Ascending aorta (tissue), 2 donors: Measurements from ENCODE around the gene ITM2C. TPM values are rescaled to one million over a fixed set of nuclear protein-coding genes. Genes with fewer than 3 reads are reported as not detected.

ENCODE experiments used
- DNase-seq, 2 donors: peaks; one replicate each; pipeline ENCODE4 v3.0.0-alpha.2; 2019; ENCODE audit warnings: low spot score in 2 of 2
- H3K27ac ChIP-seq, 2 donors: fragments of 200-600 bp; sonication (generic); one replicate each; pipeline ENCODE4 v1.5.1; 2016 to 2017; ENCODE audit warnings: mild to moderate bottlenecking in 1 of 2
- H3K27me3 ChIP-seq: fragments of 200-600 bp; sonication (generic); one replicate; pipeline ENCODE4 v1.5.1; 2017
- H3K36me3 ChIP-seq, 2 donors: fragments of 200-600 bp; sonication (generic); one replicate each; pipeline ENCODE4 v1.5.1; 2016
- H3K4me1 ChIP-seq, 2 donors: fragments of 200-600 bp; sonication (generic); one replicate each; pipeline ENCODE4 v1.5.1; 2016 to 2017; ENCODE audit warnings: mild to moderate bottlenecking in 1 of 2
- H3K4me3 ChIP-seq, 2 donors: fragments of 200-600 bp; sonication (generic); one replicate each; pipeline ENCODE4 v1.5.1; 2016 to 2017; ENCODE audit warnings: mild to moderate bottlenecking in 1 of 2
- H3K9me3 ChIP-seq, 2 donors: fragments of 200-600 bp; sonication (generic); one replicate each; pipeline ENCODE4 v1.5.1; 2016
- intact Hi-C: fragments of 100-400 bp; cut with DNase I; formaldehyde crosslinking; loops from one replicate; pipeline ENCODE4 v1.15.1; 2023
- total RNA-seq: library from RNA; depleted of rRNA; stranded (reverse); fragments of >200 nt; gene quantifications from one replicate; pipeline ENCODE4 v1.1.0, GENCODE V29; 2016
- TF ChIP-seq, protein P1 (sequence below), 3 experiments: fragments of 200-600 bp in 2 of 3; fragments of 450-650 bp in 1 of 3; sonication (generic) in 2 of 3; IDR thresholded peaks; one replicate each; pipeline ENCODE4 v1.5.1; 2016 to 2019; ENCODE audit warnings: antibody characterized with exemption in 3 of 3, mild to moderate bottlenecking in 1 of 3, moderate library complexity in 1 of 3

The ITM2C gene
- total RNA-seq, 1 donor from 2014 or later: 84.9 TPM

DNA sequence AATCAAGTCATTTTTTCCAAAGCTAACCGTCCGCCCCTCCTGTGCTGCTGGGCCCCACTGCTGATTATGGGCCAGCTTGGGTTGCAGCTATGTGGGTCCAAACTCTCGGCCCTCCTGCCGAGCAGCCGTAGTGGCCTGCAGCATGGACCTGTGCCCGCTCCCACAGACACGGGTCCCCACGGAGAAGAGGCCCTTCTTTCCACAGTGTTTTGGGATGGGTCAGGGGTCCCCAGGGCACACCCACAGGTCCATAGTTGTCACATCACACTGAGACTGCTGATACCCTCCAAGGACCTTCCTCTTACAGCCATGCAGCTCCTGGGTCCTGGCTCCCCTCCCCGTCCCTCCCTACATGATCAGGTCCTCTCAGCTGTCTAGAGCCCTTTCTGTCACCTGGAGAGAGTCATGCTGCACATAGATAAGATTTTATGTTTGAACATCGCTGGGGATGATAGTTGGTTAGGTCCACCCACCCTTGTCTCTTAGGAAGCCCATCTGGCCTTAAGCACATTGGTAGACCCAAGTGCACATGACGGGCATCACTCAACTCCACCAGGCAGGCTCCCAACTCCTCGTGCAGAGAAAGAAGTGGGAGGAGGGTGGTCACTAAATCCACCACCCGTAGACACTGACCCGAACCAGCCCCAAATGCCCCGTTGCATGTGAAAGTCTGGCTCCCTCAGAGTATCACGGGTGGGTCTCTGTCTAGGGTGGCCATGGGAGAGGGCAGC is 42.8 kb downstream of the ITM2C start:
- DNase-seq: peak in 1 of 2 donors; percentile 37
- Histone ChIP-seq H3K9me3 (no peaks in the 10 kb centered on the region), H3K4me3 (no peak overlapping the region), H3K4me1 (no peaks in the 10 kb centered on the region), H3K27ac (no peak overlapping the region), H3K36me3 (no peaks in the 10 kb centered on the region), H3K27me3 (no peaks in the 10 kb centered on the region)
- TF ChIP-seq, protein P1, sequence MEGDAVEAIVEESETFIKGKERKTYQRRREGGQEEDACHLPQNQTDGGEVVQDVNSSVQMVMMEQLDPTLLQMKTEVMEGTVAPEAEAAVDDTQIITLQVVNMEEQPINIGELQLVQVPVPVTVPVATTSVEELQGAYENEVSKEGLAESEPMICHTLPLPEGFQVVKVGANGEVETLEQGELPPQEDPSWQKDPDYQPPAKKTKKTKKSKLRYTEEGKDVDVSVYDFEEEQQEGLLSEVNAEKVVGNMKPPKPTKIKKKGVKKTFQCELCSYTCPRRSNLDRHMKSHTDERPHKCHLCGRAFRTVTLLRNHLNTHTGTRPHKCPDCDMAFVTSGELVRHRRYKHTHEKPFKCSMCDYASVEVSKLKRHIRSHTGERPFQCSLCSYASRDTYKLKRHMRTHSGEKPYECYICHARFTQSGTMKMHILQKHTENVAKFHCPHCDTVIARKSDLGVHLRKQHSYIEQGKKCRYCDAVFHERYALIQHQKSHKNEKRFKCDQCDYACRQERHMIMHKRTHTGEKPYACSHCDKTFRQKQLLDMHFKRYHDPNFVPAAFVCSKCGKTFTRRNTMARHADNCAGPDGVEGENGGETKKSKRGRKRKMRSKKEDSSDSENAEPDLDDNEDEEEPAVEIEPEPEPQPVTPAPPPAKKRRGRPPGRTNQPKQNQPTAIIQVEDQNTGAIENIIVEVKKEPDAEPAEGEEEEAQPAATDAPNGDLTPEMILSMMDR (IDR thresholded peaks at IDR 0.05): no peak
- intact Hi-C loops: no loop called here

DNA sequence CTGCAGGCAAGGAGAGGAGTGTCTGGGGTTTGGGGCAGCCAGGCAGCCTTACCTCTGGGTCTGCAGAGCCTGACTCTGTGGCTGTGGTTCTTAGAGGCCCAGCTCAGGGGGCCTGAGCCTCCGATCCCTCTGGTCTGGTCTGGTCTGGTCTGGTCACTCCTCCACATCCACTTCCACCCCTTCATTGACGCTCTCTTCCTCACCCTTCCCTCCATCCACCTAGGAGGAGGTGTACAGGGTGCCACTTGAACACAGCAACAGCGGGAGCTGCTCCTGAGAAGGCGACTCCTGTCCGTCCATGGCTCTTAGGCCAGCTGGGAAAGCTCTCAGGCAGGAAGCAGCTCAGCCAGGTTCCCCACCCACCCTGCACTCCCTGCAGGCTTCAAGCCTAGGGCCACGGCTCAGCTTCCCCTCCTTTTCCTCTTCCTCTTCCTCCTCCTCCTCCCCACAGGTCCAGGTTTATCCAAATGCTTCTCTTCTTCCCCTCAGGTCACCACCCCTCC is 43.4 kb downstream of the ITM2C start:
- H3K4me1 ChIP-seq: no peaks in the 10 kb centered on the region

DNA sequence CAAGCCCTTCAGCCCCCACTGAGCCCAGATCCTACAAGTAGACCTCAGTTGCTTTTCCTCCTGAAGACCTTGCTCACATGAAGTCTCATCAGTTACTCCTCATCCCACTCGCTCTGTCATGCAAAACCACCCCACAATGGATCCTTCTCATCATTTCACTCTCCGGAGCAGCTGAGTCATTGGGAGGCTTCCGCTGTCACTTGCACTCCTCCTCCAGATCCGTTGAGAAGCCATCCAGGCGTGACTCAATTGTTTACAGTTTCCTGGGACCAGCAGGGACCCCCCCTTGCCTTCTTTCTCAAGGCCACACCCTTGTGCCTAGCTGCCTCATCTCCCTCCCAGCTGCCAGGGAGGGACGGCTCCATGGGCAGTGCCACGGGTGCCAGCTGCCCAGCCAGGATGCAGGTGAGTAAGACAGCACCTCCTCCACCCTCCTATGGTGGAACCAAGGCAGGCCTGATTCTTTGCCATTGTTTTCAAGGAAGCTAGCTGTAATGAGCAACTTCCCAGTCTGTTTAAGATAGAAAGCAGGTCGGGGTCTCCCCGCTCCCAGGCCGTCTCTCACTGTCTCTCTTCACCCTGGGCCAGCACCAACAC is 44.0 kb downstream of the ITM2C start:
- peak in 1 of 2 donors; percentile 35 for DNase-seq
- Histone ChIP-seq H3K9me3 (no peaks in the 10 kb centered on the region), H3K4me1 (no peaks in the 10 kb centered on the region), H3K4me3 (no peak overlapping the region), H3K36me3 (no peaks in the 10 kb centered on the region), H3K27ac (no peak overlapping the region), H3K27me3 (no peaks in the 10 kb centered on the region)
- intact Hi-C loops: no loop called here
- TF ChIP-seq, protein P1 (IDR thresholded peaks at IDR 0.05): no peak

More for the DNA sequence above, 43.4 kb downstream of the ITM2C start:
- H3K27me3 ChIP-seq: no peaks in the 10 kb centered on the region
- peak in 1 of 2 donors; percentile 49 for DNase-seq
- intact Hi-C loops: no loop called here
- no peaks in the 10 kb centered on the region for H3K36me3 ChIP-seq
- TF ChIP-seq, protein P1 (IDR thresholded peaks at IDR 0.05): no peak
- H3K27ac ChIP-seq: no peak overlapping the region
- no peaks in the 10 kb centered on the region for H3K9me3 ChIP-seq
- H3K4me3 ChIP-seq: no peak overlapping the region

DNA sequence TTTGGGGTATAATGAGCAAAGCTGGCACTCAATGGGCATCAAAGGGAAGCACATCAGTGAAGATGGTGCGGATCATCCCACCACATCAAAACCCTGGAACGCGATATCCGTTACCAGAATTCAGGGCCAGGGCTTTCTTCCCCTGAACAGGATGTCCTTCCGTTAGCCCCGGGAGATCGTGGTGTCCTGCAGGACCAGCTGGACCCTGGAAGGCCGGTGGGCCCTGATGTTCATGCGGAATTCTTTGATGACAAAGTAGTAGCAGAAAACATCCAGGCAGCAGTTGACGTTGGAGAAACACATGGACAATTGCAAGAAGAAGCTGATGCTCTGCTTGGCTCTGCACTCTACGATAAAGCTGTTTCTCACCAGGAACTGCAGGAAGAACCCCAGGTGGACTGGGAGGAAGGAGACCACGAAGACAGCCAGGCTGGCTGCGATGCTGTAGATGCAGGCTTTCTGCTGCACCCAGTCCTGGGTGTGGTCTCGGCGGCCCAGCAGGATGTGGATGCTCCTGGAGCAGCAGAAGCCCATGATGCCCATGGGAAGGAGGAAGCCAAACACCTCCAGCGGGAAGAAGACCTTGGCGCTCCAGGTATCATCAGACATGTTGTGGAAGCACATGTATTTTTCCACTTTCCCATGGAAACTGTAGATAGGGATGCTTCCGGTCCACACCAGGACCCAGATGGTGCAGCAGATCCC is 45.3 kb downstream of the ITM2C start:
- intact Hi-C loops: loop anchor here (5.0 kb wide), 1 partner anchor 63 kb away; no protein-coding TSS in a partner anchor
- H3K27me3 ChIP-seq: no peaks in the 10 kb centered on the region
- no peak overlapping the region for H3K27ac ChIP-seq
- no peaks in the 10 kb centered on the region for H3K9me3 ChIP-seq
- no peaks in the 10 kb centered on the region for H3K36me3 ChIP-seq
- H3K4me3 ChIP-seq: no peak overlapping the region
- no peaks in the 10 kb centered on the region for H3K4me1 ChIP-seq
- DNase-seq: peak in 1 of 2 donors; percentile 27
- TF ChIP-seq, protein P1 (IDR thresholded peaks at IDR 0.05): no peak

DNA sequence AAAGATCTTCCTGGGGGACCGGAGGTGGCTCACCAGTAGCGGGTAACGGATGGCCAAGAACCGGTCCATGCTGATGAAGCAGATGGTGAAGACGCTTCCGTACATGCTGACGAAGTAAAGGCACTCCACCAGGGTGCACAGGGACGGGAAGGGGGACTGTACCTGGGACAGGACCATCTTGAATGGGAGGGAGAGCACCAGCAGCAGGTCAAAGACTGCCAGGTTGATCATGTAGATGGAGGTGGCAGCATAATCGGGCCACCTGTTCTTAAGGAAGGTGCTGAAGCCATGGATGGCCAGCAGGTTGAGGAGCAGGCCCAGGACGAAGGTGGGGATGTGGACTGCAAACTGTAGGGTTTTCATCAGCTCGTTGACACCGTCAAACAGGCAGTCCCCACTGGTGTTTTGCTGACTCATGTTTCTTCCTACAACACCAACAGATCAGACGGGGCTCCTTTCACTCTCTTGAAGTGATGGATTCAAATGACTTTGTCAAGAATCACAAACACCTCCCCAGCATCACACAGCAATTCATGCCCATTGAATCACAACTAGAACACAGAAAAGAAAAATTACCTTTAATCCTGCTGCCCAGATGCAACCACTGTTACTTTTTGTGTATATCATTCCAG is 45.9 kb downstream of the ITM2C start:
- Histone ChIP-seq H3K27me3 (no peaks in the 10 kb centered on the region), H3K4me3 (no peak overlapping the region), H3K4me1 (no peaks in the 10 kb centered on the region), H3K9me3 (no peaks in the 10 kb centered on the region), H3K27ac (no peak overlapping the region), H3K36me3 (no peaks in the 10 kb centered on the region)
- TF ChIP-seq, protein P1 (IDR thresholded peaks at IDR 0.05): no peak
- peak in 1 of 2 donors; percentile 24 for DNase-seq
- intact Hi-C loops: loop anchor here (5.0 kb wide), 1 partner anchor 63 kb away; no protein-coding TSS in a partner anchor
